ENCODE results near the gene PHF19.

DNA sequence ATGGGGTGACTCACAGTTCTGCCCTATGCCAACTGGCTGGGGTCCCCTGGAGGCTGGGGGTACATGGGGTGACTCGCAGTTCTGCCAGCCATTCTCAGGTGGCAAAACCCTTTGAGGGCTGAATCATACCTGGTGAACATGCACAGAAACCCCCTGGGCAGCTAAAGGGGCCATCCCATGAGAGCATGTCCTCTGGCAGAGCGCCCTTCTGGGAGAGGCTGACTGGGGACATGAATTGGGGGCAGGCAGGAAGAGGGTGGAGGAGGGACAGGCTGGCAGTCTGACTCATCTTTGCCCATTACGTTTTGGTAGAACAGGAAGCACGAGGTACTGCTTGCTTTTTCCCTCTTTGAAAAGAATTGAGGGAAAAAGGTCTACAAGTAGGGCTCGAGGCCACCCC, 32.9 kb upstream of the PHF19 start:
- TF ChIP-seq, protein P1, sequence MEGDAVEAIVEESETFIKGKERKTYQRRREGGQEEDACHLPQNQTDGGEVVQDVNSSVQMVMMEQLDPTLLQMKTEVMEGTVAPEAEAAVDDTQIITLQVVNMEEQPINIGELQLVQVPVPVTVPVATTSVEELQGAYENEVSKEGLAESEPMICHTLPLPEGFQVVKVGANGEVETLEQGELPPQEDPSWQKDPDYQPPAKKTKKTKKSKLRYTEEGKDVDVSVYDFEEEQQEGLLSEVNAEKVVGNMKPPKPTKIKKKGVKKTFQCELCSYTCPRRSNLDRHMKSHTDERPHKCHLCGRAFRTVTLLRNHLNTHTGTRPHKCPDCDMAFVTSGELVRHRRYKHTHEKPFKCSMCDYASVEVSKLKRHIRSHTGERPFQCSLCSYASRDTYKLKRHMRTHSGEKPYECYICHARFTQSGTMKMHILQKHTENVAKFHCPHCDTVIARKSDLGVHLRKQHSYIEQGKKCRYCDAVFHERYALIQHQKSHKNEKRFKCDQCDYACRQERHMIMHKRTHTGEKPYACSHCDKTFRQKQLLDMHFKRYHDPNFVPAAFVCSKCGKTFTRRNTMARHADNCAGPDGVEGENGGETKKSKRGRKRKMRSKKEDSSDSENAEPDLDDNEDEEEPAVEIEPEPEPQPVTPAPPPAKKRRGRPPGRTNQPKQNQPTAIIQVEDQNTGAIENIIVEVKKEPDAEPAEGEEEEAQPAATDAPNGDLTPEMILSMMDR (conservative IDR thresholded peaks at IDR 0.05) = no peak
- TF ChIP-seq ZFX (IDR thresholded peaks at IDR 0.05) = no peak
